Endothelial cell of umbilical vein (primary cell): ENCODE results near the gene CD72. TPM values are rescaled to one million over a fixed set of nuclear protein-coding genes. Genes with fewer than 3 reads are reported as not detected.

ENCODE experiments used
- BruUV-seq: library from RNA; stranded (reverse); fragments of 400-500 nt; replicated peaks from 2 replicates; lab custom pipeline; 2021; lab: Mats Ljungman, UMichigan
- CTCF ChIA-PET: fragments of 300-600, 350-600 bp; sonication (Branson Sonifier 250); formaldehyde crosslinking; loops from one replicate; lab custom pipeline; 2021; ENCODE audit warnings: antibody characterized with exemption, inconsistent platforms; lab: Charles Lee
- POLR2A ChIA-PET: fragments of 300-600, 350-600 bp; sonication (Branson Sonifier 250); formaldehyde crosslinking; loops from one replicate; lab custom pipeline; 2021; ENCODE audit warnings: antibody characterized with exemption, inconsistent platforms; lab: Charles Lee
- DNase-seq: peaks from one replicate; pipeline ENCODE4 v3.0.0-alpha.2; 2011; ENCODE audit warnings: low read depth, low spot score
- FAIRE-seq: peaks from 2 replicates; lab custom pipeline; 2011; peaks lifted over from hg19 to GRCh38; lab: Jason Lieb, UNC
- H2AFZ ChIP-seq: 2 replicates; pipeline ENCODE4 v1.6.0; 2012; ENCODE audit warnings: low read depth, low read length, control low read depth, inconsistent platforms
- H3K27ac ChIP-seq: 2 replicates; pipeline ENCODE4 v1.5.1; 2011; ENCODE audit warnings: low read depth, mild to moderate bottlenecking, control low read depth, low read length, moderate library complexity; ENCODE audit not compliant: insufficient read depth
- H3K27me3 ChIP-seq, 2 experiments: 2 replicates each; pipeline versions ENCODE4 v1.6.0 to v1.6.1; 2011; ENCODE audit warnings: low read length in 2 of 2, mixed read lengths in 1 of 2; ENCODE audit not compliant: control insufficient read depth in 2 of 2, insufficient read depth in 2 of 2
- H3K36me3 ChIP-seq, 2 experiments: 2 replicates in 1 of 2; 3 replicates in 1 of 2; pipeline ENCODE4 v1.5.1; 2011; ENCODE audit warnings: low read length in 2 of 2, mild to moderate bottlenecking in 1 of 2, moderate library complexity in 1 of 2; ENCODE audit not compliant: control insufficient read depth in 2 of 2, insufficient read depth in 2 of 2; ENCODE audit errors: extremely low read depth in 1 of 2
- H3K4me1 ChIP-seq: 3 replicates; pipeline ENCODE4 v1.5.1; 2011; ENCODE audit warnings: mild to moderate bottlenecking, low read length; ENCODE audit not compliant: control insufficient read depth, insufficient read depth; ENCODE audit errors: extremely low read depth
- H3K4me2 ChIP-seq: 2 replicates; pipeline ENCODE4 v1.6.1; 2011; ENCODE audit warnings: low read length, control low read depth, mixed read lengths; ENCODE audit not compliant: insufficient read depth
- H3K4me3 ChIP-seq, 3 experiments: fragments of 200-600 bp in 1 of 3; sonication (generic), shearing (Covaris generic) in 1 of 3; replicated peaks in 1 of 3; 2 replicates each; pipeline ENCODE4 v1.5.1; 2011 to 2016; ENCODE audit warnings: control low read depth in 3 of 3, low read length in 3 of 3, mild to moderate bottlenecking in 2 of 3, inconsistent platforms in 1 of 3, low read depth in 1 of 3, moderate library complexity in 1 of 3; ENCODE audit not compliant: insufficient read depth in 1 of 3
- H3K79me2 ChIP-seq: 2 replicates; pipeline ENCODE4 v1.6.0; 2012; ENCODE audit warnings: low read length, inconsistent platforms; ENCODE audit not compliant: control insufficient read depth, insufficient read depth
- H3K9ac ChIP-seq: replicated peaks from 2 replicates; pipeline ENCODE3; 2011; ENCODE audit warnings: low read length, control low read depth; ENCODE audit not compliant: insufficient read depth; ENCODE audit errors: extremely low read depth
- H3K9me1 ChIP-seq: replicated peaks from 3 replicates; pipeline ENCODE4 v1.6.0; 2011; ENCODE audit warnings: mild to moderate bottlenecking, low read length; ENCODE audit not compliant: control insufficient read depth, insufficient read depth; ENCODE audit errors: extremely low read depth
- H3K9me3 ChIP-seq: replicated peaks from 2 replicates; pipeline ENCODE4 v1.5.1; 2012; ENCODE audit warnings: low read length, inconsistent platforms; ENCODE audit not compliant: control insufficient read depth, insufficient read depth
- H4K20me1 ChIP-seq: replicated peaks from 2 replicates; pipeline ENCODE3; 2011; ENCODE audit warnings: mild to moderate bottlenecking, low read length; ENCODE audit not compliant: control insufficient read depth, insufficient read depth; ENCODE audit errors: extremely low read depth
- EZH2 ChIP-seq: IDR thresholded peaks from 2 replicates; pipeline ENCODE4 v1.6.1; 2012; ENCODE audit warnings: borderline replicate concordance, low read depth, mild to moderate bottlenecking, moderate library complexity, low read length, inconsistent platforms; ENCODE audit not compliant: severe bottlenecking
- FOS ChIP-seq: IDR thresholded peaks from 2 replicates; pipeline ENCODE4 v1.6.1; 2011; ENCODE audit warnings: mild to moderate bottlenecking, low read length, moderate library complexity, borderline replicate concordance; ENCODE audit not compliant: insufficient read depth
- GATA2 ChIP-seq: IDR thresholded peaks from 2 replicates; pipeline ENCODE4 v1.7.0; 2011; ENCODE audit warnings: low read depth, mild to moderate bottlenecking, moderate library complexity, mixed read lengths, low read length; ENCODE audit not compliant: insufficient read length, insufficient read depth
- JUN ChIP-seq: IDR thresholded peaks from 2 replicates; pipeline ENCODE4 v1.6.1; 2011; ENCODE audit warnings: borderline replicate concordance, low read depth; ENCODE audit not compliant: insufficient read length, insufficient read depth
- MYC ChIP-seq: IDR thresholded peaks from one replicate; pipeline ENCODE4 v1.6.1; 2011; ENCODE audit warnings: mild to moderate bottlenecking, low read depth, low read length
- POLR2A ChIP-seq: IDR thresholded peaks from 2 replicates; pipeline ENCODE4 v1.6.1; 2012; ENCODE audit warnings: low read depth, mild to moderate bottlenecking, control low read depth, low read length
- POLR2AphosphoS5 ChIP-seq: IDR thresholded peaks from 2 replicates; pipeline ENCODE4 v1.6.1; 2012; ENCODE audit warnings: low read depth, mild to moderate bottlenecking, control low read depth, low read length, moderate library complexity; ENCODE audit not compliant: insufficient read depth
- dilution Hi-C: fragments of 300-500 bp; cut with MboI; formaldehyde crosslinking; loops from one replicate; pipeline ENCODE4 v1.15.0; 2019; ENCODE audit warnings: low sequenced_read_pairs; ENCODE audit not compliant: extremely low pct_ligation_motif_present
- intact Hi-C: fragments of 100-400 bp; cut with micrococcal nuclease; formaldehyde crosslinking; loops from one replicate; pipeline ENCODE4 v1.10.0; 2022
- polyA plus RNA-seq, 4 experiments: library from polyadenylated mRNA; depleted of rRNA in 3 of 4; stranded (reverse) in 3 of 4; unstranded in 1 of 4; fragments of >200 nt; gene quantifications; 2 replicates each; pipeline versions ENCODE4 v1.2.1 to v1.2.3, GENCODE V29; 2011 to 2012; ENCODE audit warnings: missing spikeins in 1 of 4
- total RNA-seq: library from RNA; stranded (reverse); gene quantifications from 2 replicates; pipeline ENCODE4 v1.2.3, GENCODE V29; 2021
- TF ChIP-seq, protein P1 (sequence below): IDR thresholded peaks from 2 replicates; pipeline ENCODE4 v1.6.1; 2011; ENCODE audit not compliant: insufficient read depth, insufficient read length
- TF ChIP-seq, protein P2 (sequence below), 2 donors: IDR thresholded peaks; 1 replicate in 1 of 2; 2 replicates in 1 of 2; pipeline ENCODE4 v1.5.1; 2011; ENCODE audit warnings: low read length in 2 of 2, mild to moderate bottlenecking in 2 of 2, moderate library complexity in 2 of 2, control low read depth in 1 of 2, inconsistent platforms in 1 of 2, low read depth in 1 of 2; ENCODE audit not compliant: insufficient read depth in 1 of 2; ENCODE audit errors: extremely low read depth in 1 of 2

The CD72 gene
- total and polyA plus RNA-seq, 2 donors (not counting 3 experiments of a cell fraction or from before 2014, with no cell fraction given), result 0.39 TPM; not detected in 1

DNA sequence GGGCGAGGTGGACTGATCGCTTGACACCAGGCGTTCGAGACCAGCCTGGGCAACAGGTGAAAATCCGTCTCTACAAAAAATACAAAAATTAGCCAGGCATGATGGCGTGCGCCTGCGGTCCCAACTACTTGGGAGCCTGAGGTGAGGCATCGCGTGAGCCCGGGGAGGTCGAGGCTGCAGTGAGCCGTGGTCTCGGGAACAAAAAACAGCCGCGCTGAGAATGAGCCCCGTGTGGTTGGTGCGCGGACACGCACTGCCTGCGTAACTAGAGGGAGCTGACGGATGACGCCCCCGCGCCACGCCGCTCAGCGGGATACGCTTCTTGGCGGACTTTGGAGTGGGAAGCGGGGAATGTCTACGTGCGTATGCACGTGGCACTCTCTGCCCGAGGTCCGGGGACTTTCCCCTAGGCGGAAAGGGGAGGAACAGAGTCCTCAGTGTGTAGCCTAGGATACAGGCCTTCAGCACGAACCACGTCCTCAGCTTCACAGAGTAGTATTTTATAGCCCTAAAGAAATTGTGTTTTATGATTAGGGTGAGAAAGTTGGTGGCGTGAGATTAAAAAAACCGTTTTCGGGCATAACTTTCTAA is 39.4 kb upstream of the CD72 start, which contains the start of gene RMRP:
Gene RMRP (minus strand): TSS at position 474 of the 591 bp plus-strand sequence.
- H3K4me1 ChIP-seq, result peaks cover 10% of the 10 kb centered on the region
- peak within 1 kb of the TSS; percentile 94 for H3K27ac ChIP-seq
- CTCF ChIA-PET, result interaction anchor here (0.6 to 10.0 kb wide), 12 partner anchors 9 to 178 kb away, joined by 3 to 227 read pairs (median 4); partner anchors contain the start of genes MSMP and TPM2
- FAIRE-seq (peak; percentile 87), DNase-seq (peak; percentile 99)
- peaks cover 4% of the 10 kb centered on the region for H3K79me2 ChIP-seq
- H3K4me2 ChIP-seq, result peak within 1 kb of the TSS; percentile 93
- no peaks in the 10 kb centered on the region for H4K20me1 ChIP-seq
- H3K36me3 ChIP-seq, result peaks cover 0 to 8% of the 10 kb centered on the region in 2 experiments
- POLR2A ChIA-PET, result interaction anchor here (1.6 kb wide), 1 partner anchor 30 kb away, joined by 4 read pairs; no protein-coding TSS in a partner anchor
- H3K4me3 ChIP-seq, result peak within 1 kb of the TSS; percentile 84 to 87 (median 86)
- H3K9me1 ChIP-seq, result no peaks in the 10 kb centered on the region
- dilution Hi-C loops, result no loop called here
- no peaks in the 10 kb centered on the region for H3K9me3 ChIP-seq
- H3K9ac ChIP-seq, result peak within 1 kb of the TSS; percentile 86
- no TSS peak for BruUV-seq
- no peaks in the 10 kb centered on the region for H3K27me3 ChIP-seq
- intact Hi-C loops, result loop anchor here (1.0 to 5.0 kb wide), 7 partner anchors 32 to 250 kb away; partner anchors contain the start of genes CREB3, HRCT1, RUSC2 and SPAAR
- TF ChIP-seq, protein P1, sequence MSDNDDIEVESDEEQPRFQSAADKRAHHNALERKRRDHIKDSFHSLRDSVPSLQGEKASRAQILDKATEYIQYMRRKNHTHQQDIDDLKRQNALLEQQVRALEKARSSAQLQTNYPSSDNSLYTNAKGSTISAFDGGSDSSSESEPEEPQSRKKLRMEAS, result peak; percentile 99
- TF ChIP-seq POLR2AphosphoS5, result peak; percentile 63
- peak; percentile 38 for TF ChIP-seq GATA2
- peak; percentile 96 for TF ChIP-seq MYC
- TF ChIP-seq EZH2, result no peak
- TF ChIP-seq POLR2A, result no peak
- TF ChIP-seq, protein P2, sequence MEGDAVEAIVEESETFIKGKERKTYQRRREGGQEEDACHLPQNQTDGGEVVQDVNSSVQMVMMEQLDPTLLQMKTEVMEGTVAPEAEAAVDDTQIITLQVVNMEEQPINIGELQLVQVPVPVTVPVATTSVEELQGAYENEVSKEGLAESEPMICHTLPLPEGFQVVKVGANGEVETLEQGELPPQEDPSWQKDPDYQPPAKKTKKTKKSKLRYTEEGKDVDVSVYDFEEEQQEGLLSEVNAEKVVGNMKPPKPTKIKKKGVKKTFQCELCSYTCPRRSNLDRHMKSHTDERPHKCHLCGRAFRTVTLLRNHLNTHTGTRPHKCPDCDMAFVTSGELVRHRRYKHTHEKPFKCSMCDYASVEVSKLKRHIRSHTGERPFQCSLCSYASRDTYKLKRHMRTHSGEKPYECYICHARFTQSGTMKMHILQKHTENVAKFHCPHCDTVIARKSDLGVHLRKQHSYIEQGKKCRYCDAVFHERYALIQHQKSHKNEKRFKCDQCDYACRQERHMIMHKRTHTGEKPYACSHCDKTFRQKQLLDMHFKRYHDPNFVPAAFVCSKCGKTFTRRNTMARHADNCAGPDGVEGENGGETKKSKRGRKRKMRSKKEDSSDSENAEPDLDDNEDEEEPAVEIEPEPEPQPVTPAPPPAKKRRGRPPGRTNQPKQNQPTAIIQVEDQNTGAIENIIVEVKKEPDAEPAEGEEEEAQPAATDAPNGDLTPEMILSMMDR (IDR thresholded peaks at IDR 0.05; ENCODE audit: extremely low read depth in 1 of 2, insufficient read depth in 1 of 2, low read depth in 1 of 2, low read length in 2 of 2), result peak in 1 of 2 donors; percentile 37
- TF ChIP-seq FOS, result peak; percentile 33
- TF ChIP-seq JUN, result no peak
- H2AFZ ChIP-seq, result peak within 1 kb of the TSS; percentile 84
